ENCODE results near the gene NCBP2. TPM values are rescaled to one million over a fixed set of nuclear protein-coding genes. Genes with fewer than 3 reads are reported as not detected.

Gene NCBP2
- polyA plus RNA-seq, 1 of the 3 experiments (the other 2 are of a cell fraction), result 128 TPM

- no peak for TF ChIP-seq USF2 (IDR thresholded peaks at IDR 0.05; ENCODE audit: borderline replicate concordance, low read depth, low read length)
These were observed 4.2 kb downstream of the NCBP2 start (continued) for GRCh38 chr3:196938124-196938523.

- no peak overlapping the region for H3K4me3 ChIP-seq (ENCODE audit: low read depth in 2 of 2, low read length in 1 of 2)
- peaks cover 77 to 79% of the 10 kb centered on the region in 2 experiments for H3K36me3 ChIP-seq (replicated peaks in 1 of 2; ENCODE audit: control insufficient read depth in 1 of 2, insufficient read depth in 2 of 2, low read length in 1 of 2)
- H3K9me3 ChIP-seq, result no peaks in the 10 kb centered on the region
- no peak overlapping the region for H3K27ac ChIP-seq (ENCODE audit: low read depth in 2 of 2, low read length in 1 of 2)
- peaks cover 45% of the 10 kb centered on the region for H3K79me2 ChIP-seq (ENCODE audit: insufficient read depth)
- 82% methylated on average over 3 of the region's 3 CpGs for WGBS (ENCODE audit: low lambda C conversion rate)
- peaks cover 26% of the 10 kb centered on the region for H3F3A ChIP-seq (replicated peaks; ENCODE audit: insufficient read depth)
- no peak overlapping the region for H2AFZ ChIP-seq (ENCODE audit: low read depth)
- H3K9me2 ChIP-seq, result no peaks in the 10 kb centered on the region
- CTCF ChIA-PET, result interaction anchor here (1.2 kb wide), 1 partner anchor 33 kb away, joined by 3 read pairs; the partner anchor contains the start of gene PIGZ
- TF ChIP-seq REST (IDR thresholded peaks at IDR 0.05; ENCODE audit: low read depth, low read length) (no peak), ELF1 (IDR thresholded peaks at IDR 0.05) (no peak), ZBTB33 (IDR thresholded peaks at IDR 0.05; ENCODE audit: borderline replicate concordance, low read depth) (no peak), SIN3A (IDR thresholded peaks at IDR 0.05; ENCODE audit: borderline replicate concordance, low read depth, low read length) (no peak), NRF1 (IDR thresholded peaks at IDR 0.05; ENCODE audit: low read depth, low read length) (no peak), YY1 (IDR thresholded peaks at IDR 0.05; ENCODE audit: low read depth) (no peak), PBX3 (IDR thresholded peaks at IDR 0.05) (no peak), FOXM1 (IDR thresholded peaks at IDR 0.05; ENCODE audit: low read depth) (no peak), RFX5 (IDR thresholded peaks at IDR 0.05; ENCODE audit: low read length) (no peak)
- peaks cover 0 to 3% of the 10 kb centered on the region in 2 experiments; a peak in 2 of 4 replicates for H3K4me1 ChIP-seq (ENCODE audit: control insufficient read depth in 1 of 2, insufficient read depth in 2 of 2, low read depth in 1 of 2, low read length in 1 of 2)
- DNase-seq, result no peak
- H3K27me3 ChIP-seq (ENCODE audit: insufficient read depth), result no peaks in the 10 kb centered on the region
- POLR2A ChIA-PET, result no interaction called here
- H3K4me2 ChIP-seq, result no peak overlapping the region
- no peak overlapping the region for H3K9ac ChIP-seq
- peaks cover 5% of the 10 kb centered on the region; the same call in 1 of the 2 replicates for H4K20me1 ChIP-seq (ENCODE audit: insufficient read depth)
These were observed 6.0 kb downstream of the NCBP2 start for GRCh38 chr3:196936288-196936687.

All from SK-N-SH (cell line).